IgD-negative memory B cell (primary cell): Measurements from ENCODE around the gene DTX4. TPM values are rescaled to one million over a fixed set of nuclear protein-coding genes. Genes with fewer than 3 reads are reported as not detected.

Experiments
- H3K27ac Mint-ChIP-seq, 3 donors: one replicate each; pipeline ENCODE4 v1.8.0; 2020 to 2022; ENCODE audit warnings: mild to moderate bottlenecking in 3 of 3, mixed read lengths in 3 of 3, moderate library complexity in 1 of 3
- H3K27me3 Mint-ChIP-seq: one replicate; pipeline ENCODE4 v1.8.0; 2021; ENCODE audit warnings: mixed read lengths
- H3K36me3 Mint-ChIP-seq: one replicate; pipeline ENCODE4 v1.8.0; 2020; ENCODE audit warnings: mild to moderate bottlenecking, mixed read lengths
- H3K4me1 Mint-ChIP-seq, 3 donors: one replicate each; pipeline ENCODE4 v1.8.0; 2020 to 2022; ENCODE audit warnings: mixed read lengths in 3 of 3, mild to moderate bottlenecking in 1 of 3
- H3K4me3 Mint-ChIP-seq, 4 donors: one replicate each; pipeline ENCODE4 v1.8.0; 2020 to 2022; ENCODE audit warnings: mild to moderate bottlenecking in 4 of 4, mixed read lengths in 4 of 4, moderate library complexity in 3 of 4
- H3K9me3 Mint-ChIP-seq, 3 donors: one replicate each; pipeline ENCODE4 v1.8.0; 2020 to 2021; ENCODE audit warnings: mixed read lengths in 3 of 3, mild to moderate bottlenecking in 1 of 3
- polyA plus RNA-seq: library from polyadenylated mRNA; unstranded; fragments of 300-500 nt; fragmentation: Illumina TruSeq; gene quantifications from one replicate; pipeline ENCODE4 v1.2.3, GENCODE V29; 2021

DTX4 gene
- polyA plus RNA-seq, 1 donor from 2014 or later: 4.5 TPM

DNA sequence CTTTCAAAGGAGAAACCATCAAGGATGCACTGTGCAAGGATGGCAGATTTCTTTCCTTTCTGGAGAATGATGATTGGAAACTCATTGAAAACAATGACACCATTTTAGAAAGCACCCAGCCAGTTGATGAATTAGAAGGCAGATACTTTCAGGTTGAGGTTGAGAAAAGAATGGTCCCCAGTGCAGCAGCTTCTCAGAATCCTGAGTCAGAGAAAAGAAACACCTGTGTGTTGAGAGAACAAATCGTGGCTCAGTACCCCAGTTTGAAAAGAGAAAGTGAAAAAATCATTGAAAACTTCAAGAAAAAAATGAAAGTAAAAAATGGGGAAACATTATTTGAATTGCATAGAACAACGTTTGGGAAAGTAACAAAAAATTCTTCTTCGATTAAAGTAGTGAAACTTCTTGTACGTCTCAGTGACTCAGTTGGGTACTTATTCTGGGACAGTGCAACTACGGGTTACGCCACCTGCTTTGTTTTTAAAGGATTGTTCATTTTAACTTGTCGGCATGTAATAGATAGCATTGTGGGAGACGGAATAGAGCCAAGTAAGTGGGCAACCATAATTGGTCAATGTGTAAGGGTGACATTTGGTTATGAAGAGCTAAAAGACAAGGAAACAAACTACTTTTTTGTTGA, 19.5 kb upstream of the DTX4 start:
- H3K36me3 Mint-ChIP-seq: peaks cover 6% of the 10 kb centered on the region
- peak overlapping the region; percentile 69 to 89 (median 84) for H3K4me3 Mint-ChIP-seq
- H3K4me1 Mint-ChIP-seq: peaks cover 28 to 37% (median 36%) of the 10 kb centered on the region in 3 donors
- H3K27me3 Mint-ChIP-seq: no peaks in the 10 kb centered on the region
- no peaks in the 10 kb centered on the region for H3K9me3 Mint-ChIP-seq
- peak overlapping the region; percentile 35 to 88 (median 88) for H3K27ac Mint-ChIP-seq

DNA sequence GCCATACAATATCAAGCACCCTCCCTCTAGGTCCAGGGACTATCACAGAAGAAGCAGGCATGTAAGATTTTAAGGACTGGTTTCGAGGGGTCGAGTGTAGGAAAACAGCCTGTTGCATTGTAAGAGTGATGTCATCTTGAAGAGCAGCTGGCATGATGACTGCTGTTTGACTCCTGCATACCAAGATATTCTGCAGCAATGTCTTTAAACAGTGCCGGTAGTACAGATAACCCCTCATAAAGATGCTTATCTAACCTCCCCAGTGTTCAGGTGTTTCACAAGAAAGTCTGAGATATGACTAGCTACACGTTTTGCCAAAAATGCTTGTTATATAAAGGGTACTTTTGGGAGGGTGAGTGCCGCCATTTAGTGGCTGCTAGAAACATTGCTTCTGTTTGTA, 17.3 kb upstream of the DTX4 start:
- H3K27ac Mint-ChIP-seq: no peak overlapping the region
- peaks cover 6% of the 10 kb centered on the region for H3K36me3 Mint-ChIP-seq
- no peak overlapping the region for H3K4me3 Mint-ChIP-seq
- H3K9me3 Mint-ChIP-seq: no peaks in the 10 kb centered on the region
- no peaks in the 10 kb centered on the region for H3K27me3 Mint-ChIP-seq
- H3K4me1 Mint-ChIP-seq: peaks cover 21 to 26% (median 22%) of the 10 kb centered on the region in 3 donors

DNA sequence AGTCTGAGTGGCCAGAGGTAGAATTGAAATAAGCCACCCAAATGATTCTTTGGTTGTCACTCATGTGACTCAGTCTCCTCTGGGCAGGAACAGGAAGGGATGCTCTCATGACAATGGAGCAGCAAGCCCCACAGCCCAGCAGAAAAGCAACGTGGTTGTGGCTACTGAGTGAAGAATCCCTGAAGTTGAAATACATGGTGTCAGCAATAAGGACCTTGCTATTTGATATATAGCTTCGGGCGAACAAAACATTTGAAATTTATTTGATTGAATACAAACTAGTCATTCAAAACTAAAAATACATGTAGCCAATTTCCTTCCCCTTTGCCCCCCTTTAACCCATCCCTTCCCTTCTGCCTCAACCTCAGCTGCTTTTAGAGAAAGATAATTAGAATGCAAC, 14.5 kb upstream of the DTX4 start:
- Mint-ChIP-seq H3K36me3 (no peaks in the 10 kb centered on the region), H3K4me3 (no peak overlapping the region), H3K9me3 (no peaks in the 10 kb centered on the region), H3K27ac (peak overlapping the region in 1 of 3 donors; percentile 86), H3K4me1 (peaks cover 12 to 14% (median 12%) of the 10 kb centered on the region in 3 donors), H3K27me3 (no peaks in the 10 kb centered on the region)

DNA sequence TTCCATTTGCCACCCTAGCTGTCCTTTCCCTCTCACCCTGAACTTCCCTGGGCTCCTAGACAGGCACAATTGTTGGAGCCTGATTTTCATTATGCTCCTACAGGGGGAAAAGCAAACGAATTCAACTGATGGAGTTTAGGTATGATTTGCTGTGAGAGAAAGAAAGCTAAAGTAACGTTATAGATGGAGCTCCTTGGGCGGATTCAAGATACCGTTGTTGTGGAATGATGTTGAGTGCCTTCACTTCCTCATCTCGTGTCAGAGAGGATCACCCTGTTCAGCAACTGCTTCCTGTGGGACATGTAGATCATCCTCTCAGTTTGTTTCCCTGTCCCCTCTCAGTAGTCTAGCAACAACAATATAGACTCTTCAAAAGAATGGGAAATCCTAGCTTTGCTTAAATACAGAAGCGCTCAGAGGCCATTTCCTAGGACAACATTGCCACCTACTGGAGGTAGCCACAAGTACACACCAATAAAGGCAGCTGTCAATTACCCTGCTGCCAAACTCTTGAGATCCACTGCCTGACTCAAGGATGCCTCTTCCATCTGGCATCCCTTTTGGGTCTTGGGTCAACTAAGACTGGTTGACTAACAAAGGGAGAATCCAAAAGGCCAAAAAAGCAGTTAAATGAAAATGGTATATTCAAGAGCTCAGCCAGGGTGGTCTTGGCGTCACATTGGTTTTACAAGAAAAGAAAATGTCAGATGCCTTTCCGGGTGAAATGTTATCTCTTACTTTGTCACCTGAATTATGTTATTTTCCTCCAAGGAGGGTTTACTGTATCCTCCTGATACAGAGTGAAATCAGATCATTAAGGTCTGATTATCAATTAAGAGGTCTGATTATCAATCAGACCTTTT, 13.5 kb upstream of the DTX4 start:
- H3K27me3 Mint-ChIP-seq: peaks cover 1% of the 10 kb centered on the region
- H3K9me3 Mint-ChIP-seq: no peaks in the 10 kb centered on the region
- peaks cover 6 to 7% (median 7%) of the 10 kb centered on the region in 3 donors for H3K4me1 Mint-ChIP-seq
- peak overlapping the region in 2 of 3 donors; percentile 16 to 86 for H3K27ac Mint-ChIP-seq
- no peaks in the 10 kb centered on the region for H3K36me3 Mint-ChIP-seq
- H3K4me3 Mint-ChIP-seq: peak overlapping the region in 1 of 4 donors; percentile 43

DNA sequence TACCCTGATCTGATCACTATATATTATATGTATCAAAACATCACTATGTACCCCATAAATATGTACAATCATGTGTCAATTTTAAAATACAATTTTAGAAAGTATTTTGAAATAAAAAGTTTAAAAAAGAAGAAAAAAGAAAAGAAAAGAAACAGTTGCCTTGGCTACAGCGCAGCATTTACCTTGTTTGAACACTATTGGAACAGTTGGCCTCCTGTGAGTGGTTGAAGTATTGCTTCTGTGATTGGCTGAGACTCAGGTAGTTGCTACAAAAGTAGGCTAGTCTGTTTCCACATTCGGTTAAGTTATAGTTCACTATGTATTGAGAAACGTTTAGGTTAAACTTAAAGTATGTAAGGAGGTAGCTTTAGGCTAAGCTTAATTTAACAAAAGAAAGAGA, 7.9 kb upstream of the DTX4 start:
- H3K36me3 Mint-ChIP-seq: peaks cover 3% of the 10 kb centered on the region
- no peak overlapping the region for H3K4me3 Mint-ChIP-seq
- H3K9me3 Mint-ChIP-seq: no peaks in the 10 kb centered on the region
- peaks cover 0 to 3% (median 0%) of the 10 kb centered on the region in 3 donors for H3K4me1 Mint-ChIP-seq
- H3K27ac Mint-ChIP-seq: no peak overlapping the region
- peaks cover 3% of the 10 kb centered on the region for H3K27me3 Mint-ChIP-seq

DNA sequence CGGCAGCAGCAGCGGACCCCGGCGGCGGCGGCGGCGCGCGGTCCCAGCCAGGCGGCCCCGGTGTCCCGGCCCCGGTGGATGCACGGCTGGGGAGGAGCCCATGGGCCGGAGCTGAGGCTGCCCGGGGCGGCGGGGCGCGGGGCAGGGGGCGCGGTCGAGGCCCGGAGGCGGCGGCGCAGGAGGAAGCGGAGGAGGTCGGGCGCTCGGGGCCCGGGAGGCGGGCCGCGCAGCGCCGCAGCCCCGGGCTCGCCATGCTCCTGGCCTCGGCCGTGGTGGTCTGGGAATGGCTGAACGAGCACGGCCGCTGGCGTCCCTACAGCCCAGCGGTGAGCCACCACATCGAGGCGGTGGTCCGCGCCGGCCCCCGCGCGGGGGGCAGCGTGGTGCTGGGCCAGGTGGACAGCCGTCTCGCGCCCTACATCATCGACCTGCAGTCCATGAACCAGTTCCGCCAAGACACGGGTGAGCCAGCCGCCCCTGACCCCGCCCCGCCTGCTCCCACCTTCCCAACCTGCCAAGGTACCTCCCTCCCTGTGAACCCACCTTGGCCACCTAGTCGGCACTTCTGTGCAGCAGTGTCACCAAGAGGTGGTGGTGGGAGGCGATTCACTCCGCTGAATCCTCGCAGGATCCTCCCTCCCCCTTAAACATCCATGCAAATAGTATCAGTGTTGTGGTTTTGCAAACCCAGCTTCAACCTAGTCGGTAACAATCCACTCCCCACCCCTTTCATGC, 580 bp downstream of the DTX4 start:
- Mint-ChIP-seq H3K36me3 (peaks cover 2% of the 10 kb centered on the region), H3K27ac (peak overlapping the region; percentile 79 to 93 (median 87)), H3K27me3 (no peaks in the 10 kb centered on the region), H3K9me3 (no peaks in the 10 kb centered on the region), H3K4me1 (peaks cover 13 to 17% (median 14%) of the 10 kb centered on the region in 3 donors), H3K4me3 (peak overlapping the region; percentile 91 to 99 (median 94))

DNA sequence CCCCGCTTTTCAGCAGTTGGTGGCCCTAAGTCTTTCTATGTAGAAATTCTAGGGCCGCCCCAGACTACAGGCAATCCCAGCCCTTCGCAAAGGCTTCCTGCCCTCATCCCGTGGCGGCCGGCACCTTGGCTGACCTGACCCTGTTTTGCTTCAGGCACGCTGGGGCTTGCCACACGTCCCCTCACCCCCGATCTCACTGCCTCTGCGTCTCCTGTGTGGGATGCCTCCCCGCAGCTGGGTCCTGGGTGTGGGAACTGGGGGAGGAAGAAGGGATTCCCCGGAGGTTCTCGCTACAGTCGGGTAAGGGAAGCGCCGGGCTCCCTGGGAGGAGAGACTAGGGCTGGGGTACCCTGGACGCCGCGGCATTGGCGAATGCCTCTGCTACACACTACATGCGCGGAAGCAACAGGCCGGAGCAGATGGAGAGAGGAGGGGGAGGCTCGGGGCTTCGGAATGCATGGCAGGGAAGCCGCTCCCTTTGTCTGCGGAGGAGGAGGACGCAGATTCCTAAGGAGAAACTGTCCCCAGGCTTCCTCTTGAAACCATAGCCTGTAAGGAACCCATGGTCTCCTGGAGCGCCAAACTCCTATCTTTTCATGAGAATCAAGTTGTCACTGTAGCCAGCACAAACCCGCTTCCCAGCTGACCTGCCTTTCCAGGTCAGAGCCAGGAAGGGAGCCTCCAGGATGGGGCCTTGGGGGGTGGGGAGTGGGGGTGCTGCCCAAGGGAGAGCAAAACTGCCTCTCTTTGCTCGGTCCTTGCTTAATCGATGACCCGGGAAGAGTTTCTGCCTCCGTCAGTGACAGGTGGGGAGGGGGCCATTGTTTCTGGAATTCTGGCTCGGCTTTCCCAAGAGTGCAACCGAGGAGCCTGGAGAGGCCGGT, 1.4 kb downstream of the DTX4 start:
- Mint-ChIP-seq H3K4me1 (peaks cover 13 to 17% (median 14%) of the 10 kb centered on the region in 3 donors), H3K36me3 (peaks cover 2% of the 10 kb centered on the region), H3K27ac (peak overlapping the region; percentile 79 to 93 (median 87)), H3K27me3 (no peaks in the 10 kb centered on the region), H3K9me3 (peaks cover 0 to 5% (median 0%) of the 10 kb centered on the region in 3 donors), H3K4me3 (peak overlapping the region; percentile 91 to 99 (median 94))

DNA sequence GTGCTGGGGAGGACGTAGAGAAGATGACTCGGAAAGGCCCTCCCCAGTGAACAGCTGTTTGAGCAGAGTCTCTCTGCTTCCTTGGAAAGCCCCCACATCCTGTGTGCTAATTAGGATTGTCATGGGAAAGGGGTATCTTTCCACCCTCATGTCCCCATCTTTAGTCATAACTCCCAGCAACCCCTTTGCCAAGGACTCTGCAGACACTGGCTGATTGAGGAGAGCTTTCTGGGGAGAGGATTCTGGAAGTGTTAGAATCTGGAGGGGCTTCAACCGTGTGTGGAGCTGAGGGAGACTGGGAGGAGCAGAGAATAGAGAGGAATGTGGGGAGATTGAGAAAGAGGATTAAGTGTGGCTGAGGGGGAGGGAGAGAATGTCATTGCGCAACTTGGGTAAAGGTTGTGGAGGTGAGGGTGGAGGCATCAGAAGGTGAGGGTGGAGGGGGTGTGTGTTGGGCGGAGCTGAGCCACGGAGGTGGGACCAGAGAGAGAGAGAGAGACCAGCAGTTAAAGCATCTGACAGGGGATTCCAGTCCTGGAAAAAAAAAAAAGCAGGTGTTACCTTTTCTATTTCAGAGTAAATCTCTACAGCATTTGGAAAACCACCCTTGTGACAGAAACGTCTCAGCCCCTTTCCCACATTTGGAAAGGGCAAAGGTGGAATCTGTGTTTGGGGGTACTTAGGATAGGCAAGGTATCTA, 2.2 kb downstream of the DTX4 start:
- H3K4me3 Mint-ChIP-seq: peak overlapping the region in 3 of 4 donors; percentile 13 to 78 (median 77)
- peak overlapping the region in 1 of 3 donors; percentile 50 for H3K27ac Mint-ChIP-seq
- no peaks in the 10 kb centered on the region for H3K27me3 Mint-ChIP-seq
- peaks cover 5% of the 10 kb centered on the region for H3K36me3 Mint-ChIP-seq
- peaks cover 0 to 6% (median 5%) of the 10 kb centered on the region in 3 donors for H3K9me3 Mint-ChIP-seq
- peaks cover 13 to 17% (median 14%) of the 10 kb centered on the region in 3 donors for H3K4me1 Mint-ChIP-seq

DNA sequence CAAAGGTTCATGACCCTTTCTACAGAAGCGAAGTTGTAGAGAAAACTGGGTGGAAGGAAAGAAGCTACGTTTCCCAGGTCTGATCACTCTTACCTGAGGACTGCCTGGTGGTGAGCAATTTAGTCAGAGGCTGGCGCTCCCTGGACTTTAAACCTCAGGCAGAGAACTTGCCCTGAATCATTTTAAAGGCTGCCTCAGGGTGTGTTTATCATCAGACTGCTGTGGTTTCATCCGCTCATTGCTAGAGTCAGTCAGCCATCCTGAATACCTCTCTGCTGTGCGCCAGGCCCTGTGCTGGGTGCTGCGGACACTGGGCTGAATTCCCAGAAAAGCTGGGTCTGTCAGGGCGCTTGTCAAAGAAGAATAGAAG, 2.7 kb downstream of the DTX4 start:
- Mint-ChIP-seq H3K27ac (peak overlapping the region in 2 of 3 donors; percentile 50 to 87), H3K27me3 (no peaks in the 10 kb centered on the region), H3K4me1 (peaks cover 13 to 17% (median 14%) of the 10 kb centered on the region in 3 donors), H3K9me3 (peaks cover 0 to 12% (median 5%) of the 10 kb centered on the region in 3 donors), H3K36me3 (peaks cover 5% of the 10 kb centered on the region), H3K4me3 (peak overlapping the region in 2 of 4 donors; percentile 43 to 78)

DNA sequence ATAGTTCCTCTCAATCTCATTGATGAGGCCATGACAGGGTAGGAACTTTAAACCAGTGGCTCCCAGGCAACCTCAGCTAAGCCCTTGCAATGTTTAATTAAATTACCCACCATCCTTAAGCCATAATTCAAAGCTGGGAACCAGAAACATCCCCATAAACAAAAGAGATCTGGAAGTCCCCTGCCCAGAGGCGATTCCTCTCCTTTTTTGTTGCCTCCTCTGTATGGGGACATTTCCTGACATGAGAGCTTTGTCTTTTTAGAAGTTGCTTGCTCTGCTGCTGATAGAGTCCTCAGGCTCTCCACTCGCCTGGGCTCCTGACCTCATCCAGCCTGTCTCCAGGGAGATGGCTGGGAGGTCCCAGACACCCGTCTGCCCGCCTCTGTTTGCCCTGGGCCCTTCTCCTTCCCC, 3.2 kb downstream of the DTX4 start:
- no peaks in the 10 kb centered on the region for H3K27me3 Mint-ChIP-seq
- peaks cover 5% of the 10 kb centered on the region for H3K36me3 Mint-ChIP-seq
- peak overlapping the region; percentile 50 to 87 (median 66) for H3K27ac Mint-ChIP-seq
- H3K4me3 Mint-ChIP-seq: peak overlapping the region in 2 of 4 donors; percentile 61 to 78
- H3K9me3 Mint-ChIP-seq: peaks cover 0 to 12% (median 5%) of the 10 kb centered on the region in 3 donors
- H3K4me1 Mint-ChIP-seq: peaks cover 13 to 17% (median 14%) of the 10 kb centered on the region in 3 donors

DNA sequence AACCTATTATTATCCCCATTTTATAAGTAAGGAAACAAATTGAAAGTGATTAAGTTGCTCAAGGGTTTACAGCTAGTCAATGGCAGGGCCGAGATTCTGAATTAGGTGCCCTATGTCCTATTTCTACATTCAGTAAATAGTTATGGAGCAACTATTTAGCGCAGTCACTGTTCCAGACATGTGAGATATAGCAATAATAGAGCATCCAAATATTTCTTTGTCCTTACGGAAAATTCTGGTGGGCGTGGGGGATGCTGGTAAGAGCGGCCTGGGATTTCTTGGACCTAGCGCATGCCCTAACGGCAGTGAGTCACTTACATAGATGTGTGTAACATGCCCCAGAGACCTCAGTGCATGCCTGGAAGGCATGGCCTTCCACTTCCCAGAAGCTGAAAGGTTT, 4.4 kb downstream of the DTX4 start:
- Mint-ChIP-seq H3K4me1 (peaks cover 13 to 17% (median 14%) of the 10 kb centered on the region in 3 donors), H3K27me3 (no peaks in the 10 kb centered on the region), H3K9me3 (peaks cover 0 to 12% (median 5%) of the 10 kb centered on the region in 3 donors), H3K27ac (no peak overlapping the region), H3K36me3 (peaks cover 5% of the 10 kb centered on the region), H3K4me3 (peak overlapping the region in 1 of 4 donors; percentile 36)

DNA sequence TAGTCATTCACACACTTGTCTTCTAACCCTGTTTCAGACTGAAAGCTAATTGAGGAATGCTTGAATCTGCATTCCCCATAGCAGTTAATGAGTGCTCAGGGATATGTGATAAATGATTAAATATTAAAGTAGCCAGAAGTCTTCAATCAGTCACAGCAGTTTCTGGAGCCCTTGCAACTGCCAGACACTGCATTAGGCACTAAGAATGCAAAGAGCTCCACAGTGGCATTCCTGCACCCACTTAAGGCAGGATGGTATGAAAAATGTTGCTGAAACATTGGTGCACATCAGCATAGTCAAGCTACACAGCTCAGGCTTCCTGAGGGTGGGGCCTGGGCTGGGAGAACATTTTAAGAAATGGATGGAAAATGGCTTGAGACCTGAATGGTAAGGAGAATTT, 6.5 kb downstream of the DTX4 start:
- H3K36me3 Mint-ChIP-seq: peaks cover 5% of the 10 kb centered on the region
- peaks cover 0 to 12% (median 5%) of the 10 kb centered on the region in 3 donors for H3K9me3 Mint-ChIP-seq
- no peak overlapping the region for H3K4me3 Mint-ChIP-seq
- H3K27me3 Mint-ChIP-seq: no peaks in the 10 kb centered on the region
- peaks cover 7 to 11% (median 9%) of the 10 kb centered on the region in 3 donors for H3K4me1 Mint-ChIP-seq
- H3K27ac Mint-ChIP-seq: no peak overlapping the region

DNA sequence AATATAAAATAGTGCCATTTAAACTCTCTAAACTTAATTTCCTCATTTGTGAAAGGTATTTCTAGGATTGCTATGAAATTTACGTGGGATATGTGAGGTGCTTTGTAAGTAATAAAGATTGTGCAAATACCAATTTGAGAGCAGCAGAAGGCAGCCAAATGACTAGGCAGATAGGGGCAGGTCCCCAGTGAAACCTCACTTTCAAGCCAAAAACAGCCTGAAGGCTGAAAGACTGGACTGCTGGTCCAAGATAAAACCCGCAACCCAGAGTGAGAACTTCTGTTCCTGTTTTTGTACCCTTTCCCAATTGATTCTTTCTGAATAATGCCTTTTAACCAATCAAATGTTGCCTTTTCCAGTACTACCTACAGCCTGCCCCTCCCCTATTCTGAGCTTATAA, 7.2 kb downstream of the DTX4 start:
- Mint-ChIP-seq H3K9me3 (peaks cover 0 to 12% (median 5%) of the 10 kb centered on the region in 3 donors), H3K27ac (peak overlapping the region in 1 of 3 donors; percentile 29), H3K27me3 (no peaks in the 10 kb centered on the region), H3K4me1 (peaks cover 5 to 7% (median 6%) of the 10 kb centered on the region in 3 donors), H3K4me3 (no peak overlapping the region), H3K36me3 (peaks cover 5% of the 10 kb centered on the region)
